Right kidney (tissue), 1 donor: ENCODE results near the gene TNFAIP3.
"Not testable (repeated sequence)": the region's sequence is repeated elsewhere in the genome, so short reads cannot be mapped to it uniquely, and the experiment has no call there.

Experiments
- DNase-seq: peaks from one replicate; pipeline ENCODE4 v3.0.0-alpha.2; 2016

Gene TNFAIP3

DNA sequence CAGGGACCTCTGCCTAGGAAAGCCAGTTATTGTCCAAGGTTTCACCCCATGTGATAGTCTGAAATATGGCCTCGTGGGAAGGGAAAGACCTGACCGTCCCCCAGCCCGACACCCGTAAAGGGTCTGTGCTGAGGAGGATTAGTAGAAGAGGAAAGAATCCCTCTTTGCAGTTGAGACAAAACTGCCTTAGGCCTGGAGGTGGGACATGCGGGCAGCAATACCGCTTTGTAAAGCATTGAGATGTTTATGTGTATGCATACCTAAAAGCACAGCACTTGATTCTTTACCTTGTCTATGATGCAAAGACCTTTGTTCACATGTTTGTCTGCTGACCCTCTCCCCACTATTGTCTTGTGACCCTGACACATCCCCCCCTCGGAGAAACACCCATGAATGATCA lies 22.3 kb upstream of the TNFAIP3 start:
- not testable (repeated sequence) for DNase-seq

DNA sequence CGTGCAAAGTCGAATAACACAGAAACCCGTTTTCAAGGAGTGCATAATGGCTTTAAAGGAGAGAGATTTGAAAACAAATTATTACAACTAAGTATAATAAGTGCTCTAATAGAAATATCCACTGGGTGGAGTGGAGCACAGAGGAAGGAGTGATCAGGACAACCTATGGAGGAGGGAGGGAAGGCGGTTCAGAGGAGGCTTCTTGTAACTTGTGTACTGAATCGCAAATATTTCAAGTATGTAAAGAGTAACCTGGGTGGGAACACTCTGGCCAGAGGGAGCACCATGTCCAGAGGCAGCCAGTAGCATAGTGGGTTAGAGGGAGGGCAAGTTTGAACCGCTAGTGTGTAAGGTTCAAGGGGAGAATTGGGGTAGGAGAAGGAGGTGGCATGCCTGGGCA lies 21.6 kb upstream of the TNFAIP3 start:
- DNase-seq = no peak

- DNase-seq = no peak
Observed at GRCh38 chr6:137846274-137846673, 20.8 kb upstream of the TNFAIP3 start.

GRCh38 chr6:137846772-137847313 lies 20.2 kb upstream of the TNFAIP3 start:
- no peak for DNase-seq

- no peak for DNase-seq
Observed at GRCh38 chr6:137847748-137848147, 19.3 kb upstream of the TNFAIP3 start.

- no peak for DNase-seq
Observed at GRCh38 chr6:137848672-137849071, 18.4 kb upstream of the TNFAIP3 start.

GRCh38 chr6:137849181-137849980 lies 17.7 kb upstream of the TNFAIP3 start:
- no peak for DNase-seq

DNA sequence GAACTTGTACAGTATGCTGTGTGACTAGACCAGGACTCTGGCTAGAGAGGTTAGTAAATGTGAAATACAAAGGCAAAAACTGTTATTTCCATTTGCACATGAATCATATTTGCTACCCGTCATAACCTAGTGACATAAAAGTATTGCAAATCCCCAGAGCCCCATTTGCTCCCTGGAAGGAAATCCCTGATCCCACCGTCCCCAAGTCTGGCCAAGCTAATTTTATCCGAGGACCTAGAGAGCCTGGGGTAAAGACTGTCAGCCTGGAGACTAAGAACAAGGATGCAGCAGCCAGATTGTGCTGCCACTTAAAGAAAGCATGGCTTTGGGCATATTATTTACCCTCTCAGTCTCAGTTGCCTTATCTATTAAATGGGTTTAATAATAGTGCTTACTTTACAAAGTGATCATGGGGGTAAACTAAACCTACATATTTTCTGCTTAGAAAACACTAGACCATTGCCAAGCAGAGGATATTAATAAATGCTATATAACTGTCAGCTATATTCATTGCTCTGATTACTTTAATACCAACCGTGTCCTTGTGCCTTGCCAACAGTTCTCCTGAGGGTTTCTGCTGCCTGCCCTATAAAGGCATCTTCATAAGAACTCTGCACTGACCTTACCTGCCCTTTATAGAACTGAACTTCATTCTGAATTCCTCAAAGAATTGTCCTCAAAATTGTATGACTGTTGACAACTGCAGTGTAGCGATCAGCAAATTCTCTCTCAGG lies 16.9 kb upstream of the TNFAIP3 start:
- DNase-seq = no peak

GRCh38 chr6:137850816-137851602 lies 16.1 kb upstream of the TNFAIP3 start:
- DNase-seq = no peak

DNA sequence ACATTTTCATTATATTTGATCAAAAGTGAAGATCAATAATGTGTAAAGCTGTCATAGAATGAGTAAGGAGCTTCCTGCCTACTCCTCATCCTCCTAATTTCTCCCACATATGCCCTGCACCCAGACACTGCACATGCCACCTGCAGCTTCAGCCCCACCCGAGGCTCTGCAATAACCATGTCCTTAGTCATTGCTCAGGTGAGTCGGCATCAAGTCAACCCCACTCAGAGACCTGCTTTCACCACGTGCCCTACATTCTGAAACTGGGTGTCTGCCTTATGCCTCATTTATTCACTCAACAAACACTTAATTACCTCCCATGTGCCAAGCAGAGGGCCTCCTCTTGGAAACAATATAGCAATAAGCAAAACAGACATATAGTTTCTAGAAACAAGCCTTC lies 15.4 kb upstream of the TNFAIP3 start:
- DNase-seq = no peak

DNA sequence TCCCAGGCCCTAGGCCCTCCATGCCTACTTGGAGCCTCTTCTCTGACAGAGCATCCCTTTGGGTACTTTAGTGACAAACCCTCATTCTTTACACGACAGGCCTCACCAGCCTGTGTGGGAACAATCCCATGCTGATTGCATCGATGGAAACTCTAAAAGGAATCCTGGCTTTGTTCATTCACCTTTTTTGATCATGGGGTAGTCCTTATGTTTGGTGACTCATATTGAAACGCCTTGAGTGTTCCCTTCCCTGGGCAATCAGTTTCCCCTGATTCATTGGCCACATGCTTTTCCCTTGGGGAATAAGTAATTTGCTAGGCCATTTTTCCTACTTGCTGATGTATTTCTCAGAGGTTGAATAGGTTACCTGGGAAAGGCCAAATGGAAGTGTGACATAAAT lies 14.7 kb upstream of the TNFAIP3 start:
- no peak for DNase-seq

DNA sequence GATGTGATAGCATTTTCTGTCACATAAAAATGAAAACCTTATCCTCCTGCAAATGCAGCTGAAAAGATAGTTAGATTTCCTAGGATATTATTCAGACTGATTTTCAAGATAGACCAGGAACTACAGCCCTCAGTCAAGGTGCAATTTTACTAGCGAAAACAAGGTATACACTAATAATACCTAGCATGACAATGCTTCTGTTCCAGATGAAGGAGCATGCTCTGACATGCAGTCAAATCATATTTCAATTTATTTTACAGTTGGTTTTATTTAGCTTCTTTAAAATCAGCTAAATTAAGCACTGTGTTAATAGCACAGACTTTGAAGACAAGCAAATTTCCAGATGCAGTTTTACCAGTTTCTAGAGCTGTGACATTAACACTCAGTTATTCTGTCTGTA lies 14.2 kb upstream of the TNFAIP3 start:
- no peak for DNase-seq

DNA sequence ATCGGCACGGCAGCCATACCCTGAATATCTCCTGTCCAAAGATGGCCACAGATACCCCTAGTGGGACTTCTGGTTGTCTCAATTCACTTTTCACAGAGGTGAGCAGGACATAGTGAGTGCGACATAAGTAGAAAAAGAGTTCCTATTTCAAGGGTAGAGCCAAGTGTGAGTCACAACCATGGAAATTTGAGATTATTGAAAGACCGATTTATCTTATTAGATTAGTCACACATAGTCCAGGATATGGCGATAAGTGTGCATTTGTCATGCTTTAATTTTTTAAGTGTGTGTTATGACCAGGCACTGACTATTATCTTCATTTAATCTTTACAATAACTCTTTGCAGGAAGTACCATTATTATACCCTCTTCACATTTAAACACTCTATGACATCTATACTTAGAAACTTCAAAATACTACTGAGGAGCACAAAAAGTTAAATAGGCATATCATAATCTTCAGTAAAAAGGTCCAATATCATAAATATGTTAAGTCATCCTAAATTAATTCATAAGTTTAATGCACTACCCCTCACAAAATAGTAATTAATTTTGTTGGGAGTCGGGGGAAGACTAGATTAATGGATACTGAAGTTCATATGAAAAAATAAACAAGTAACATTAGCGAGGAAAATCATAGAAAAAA lies 13.4 kb upstream of the TNFAIP3 start:
- DNase-seq = no peak

GRCh38 chr6:137856138-137856898 lies 10.7 kb upstream of the TNFAIP3 start:
- DNase-seq = no peak

DNA sequence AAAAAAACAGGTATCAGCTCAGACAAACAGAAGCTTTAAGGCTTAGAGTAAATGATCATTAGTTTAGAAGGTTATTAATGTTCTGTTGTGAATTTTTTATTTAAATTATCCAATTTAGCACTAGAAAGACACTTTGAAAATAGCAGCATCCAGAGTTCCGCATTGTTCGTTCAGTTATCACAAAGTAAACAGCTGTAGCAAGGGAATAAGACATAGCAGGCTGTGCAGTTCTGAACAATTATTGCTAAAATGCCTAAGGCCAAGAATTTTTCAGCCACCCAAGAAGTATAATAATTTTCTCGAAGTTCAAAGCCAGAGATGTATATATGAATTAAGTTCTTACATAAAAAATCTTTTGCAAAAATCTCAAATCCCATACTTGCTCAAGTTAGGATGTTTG lies 8.0 kb upstream of the TNFAIP3 start:
- no peak for DNase-seq

DNA sequence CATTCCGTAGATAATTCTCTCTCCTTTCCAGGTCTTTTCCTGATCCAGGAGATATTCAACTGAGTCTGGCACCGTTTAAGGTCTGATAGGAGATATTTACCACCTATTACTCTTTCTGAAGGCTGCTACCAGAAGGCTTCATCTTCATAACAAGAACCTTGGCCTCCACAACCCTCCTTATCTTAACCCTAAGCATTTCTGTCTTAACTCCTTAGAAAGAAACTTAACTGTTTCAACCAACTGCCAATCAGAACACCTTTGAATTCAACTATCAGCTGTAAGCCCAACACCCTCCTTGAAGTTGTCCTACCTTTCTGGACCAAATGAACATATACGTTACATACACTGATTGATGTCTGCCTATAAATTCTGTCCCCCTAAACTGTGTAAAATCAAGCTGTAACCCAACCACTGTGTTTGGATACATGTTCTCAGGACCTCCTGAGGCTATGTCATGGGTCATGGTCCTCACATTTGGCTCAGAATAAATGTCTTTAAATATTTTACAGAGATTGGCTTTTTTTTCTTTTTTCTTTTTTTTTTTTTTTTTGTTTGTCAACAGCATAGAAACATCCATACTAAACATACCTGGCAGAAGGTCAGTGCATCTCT lies 6.6 kb upstream of the TNFAIP3 start:
- no peak for DNase-seq

DNA sequence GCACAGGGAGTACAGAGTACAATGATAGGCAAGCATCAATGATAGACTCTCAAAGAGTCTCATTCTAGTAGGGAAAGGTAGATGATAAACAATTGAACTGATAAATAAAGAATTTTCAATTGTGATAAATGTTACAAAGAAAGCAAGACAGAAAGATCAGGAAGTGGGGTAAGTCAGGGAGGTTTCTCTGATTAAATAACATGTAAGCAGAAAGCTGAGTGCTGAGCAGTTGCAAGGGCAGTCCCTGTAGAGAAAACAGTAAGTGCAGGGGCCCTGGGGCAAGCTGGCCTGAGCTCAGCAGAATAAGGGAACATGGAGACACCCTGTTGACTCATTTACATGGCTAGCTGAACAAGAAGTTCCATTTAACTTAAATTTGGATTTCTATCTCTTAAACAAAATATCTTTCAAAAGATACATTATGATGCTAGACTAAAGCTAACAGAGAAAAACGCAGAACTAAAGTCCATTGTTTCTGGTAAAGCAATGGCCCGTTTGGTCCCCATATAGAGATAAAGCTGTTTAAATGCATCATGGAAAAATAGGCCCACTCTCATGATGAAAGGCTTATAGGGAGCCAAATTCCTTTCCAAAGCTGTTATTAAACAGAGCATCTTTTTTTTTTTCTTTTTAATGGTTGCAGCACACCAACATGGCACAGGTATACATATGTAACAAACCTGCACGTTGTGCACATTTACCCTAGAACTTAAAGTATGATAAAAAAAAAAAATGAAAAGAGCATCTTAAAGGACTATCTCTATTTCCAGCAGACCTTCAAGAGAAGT lies 5.3 kb upstream of the TNFAIP3 start:
- DNase-seq = no peak

DNA sequence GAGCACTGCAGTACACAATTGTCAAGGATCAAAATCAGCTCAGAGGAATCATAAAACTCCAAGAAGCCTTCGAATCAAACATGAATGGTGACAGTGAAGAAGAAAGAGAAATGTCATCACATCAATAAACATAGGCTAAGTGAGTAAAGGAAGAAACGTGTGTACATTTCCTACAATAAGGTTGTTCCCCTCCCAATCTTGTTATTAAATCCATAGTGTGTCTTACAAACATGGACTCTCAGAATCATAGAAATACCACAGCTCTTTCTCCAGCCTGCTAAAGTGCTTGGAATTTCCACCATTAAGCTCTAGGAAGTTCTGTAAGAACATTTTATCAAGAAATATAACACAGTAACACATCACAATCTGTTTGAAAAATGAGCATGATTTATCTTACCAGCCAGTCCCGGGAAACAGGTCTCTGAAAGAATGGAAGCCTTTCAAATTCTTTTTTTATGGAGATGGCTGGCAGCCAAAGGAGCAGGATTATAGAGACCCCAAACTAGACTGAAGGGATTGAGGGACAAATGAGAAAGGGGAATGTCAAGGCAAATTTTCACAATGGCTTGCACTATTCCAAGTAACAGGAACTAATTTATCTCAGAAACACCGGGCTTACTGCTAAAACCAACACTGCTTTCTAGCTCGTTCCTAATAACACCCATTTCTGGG lies 4.5 kb upstream of the TNFAIP3 start:
- no peak for DNase-seq

- no peak for DNase-seq
Observed at GRCh38 chr6:137863091-137863797, 3.8 kb upstream of the TNFAIP3 start.
